GM21529 (cell line): ENCODE results near the gene KIRREL1.

ENCODE experiments used
- ATAC-seq: cut with Tn5 transposase; IDR thresholded peaks from one replicate; pipeline ENCODE4 v1.9.1; 2021; ENCODE audit not compliant: unreplicated experiment

The KIRREL1 gene

GRCh38 chr1:158102881-158103674, 109.6 kb downstream of the KIRREL1 start:
- no peak for ATAC-seq

DNA sequence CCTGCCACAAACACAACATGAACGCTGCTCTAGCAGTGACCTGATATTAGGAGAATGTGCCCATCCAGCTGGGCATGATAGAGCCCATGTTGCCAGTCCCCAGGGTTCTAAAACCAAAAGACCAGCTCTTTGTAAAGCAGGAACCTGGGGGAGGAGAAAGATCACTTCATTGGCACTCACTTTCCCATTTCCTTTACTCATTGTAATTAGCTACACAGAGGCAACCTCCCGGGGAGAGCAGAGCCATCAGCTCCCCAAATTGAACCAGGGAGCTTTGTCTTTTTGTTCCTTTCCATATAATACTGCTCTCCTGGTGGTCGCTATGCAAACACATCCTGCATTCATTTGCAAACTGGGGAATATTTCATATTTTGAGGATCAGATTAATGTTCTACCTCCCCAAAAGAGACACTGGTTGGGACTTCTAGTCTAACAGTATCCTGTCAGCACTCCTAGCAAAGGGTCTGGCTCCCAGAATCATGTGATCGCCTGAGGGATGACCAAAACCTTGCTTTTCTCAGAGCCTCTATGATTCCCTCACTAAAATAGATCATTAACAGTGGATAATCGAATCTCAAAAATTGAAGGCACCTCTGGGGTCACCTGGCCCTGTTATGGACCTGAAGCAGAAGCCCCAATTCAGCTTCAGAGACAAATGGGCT, 110.5 kb downstream of the KIRREL1 start:
- no peak for ATAC-seq

GRCh38 chr1:158104891-158105290, 111.4 kb downstream of the KIRREL1 start:
- ATAC-seq: no peak

DNA sequence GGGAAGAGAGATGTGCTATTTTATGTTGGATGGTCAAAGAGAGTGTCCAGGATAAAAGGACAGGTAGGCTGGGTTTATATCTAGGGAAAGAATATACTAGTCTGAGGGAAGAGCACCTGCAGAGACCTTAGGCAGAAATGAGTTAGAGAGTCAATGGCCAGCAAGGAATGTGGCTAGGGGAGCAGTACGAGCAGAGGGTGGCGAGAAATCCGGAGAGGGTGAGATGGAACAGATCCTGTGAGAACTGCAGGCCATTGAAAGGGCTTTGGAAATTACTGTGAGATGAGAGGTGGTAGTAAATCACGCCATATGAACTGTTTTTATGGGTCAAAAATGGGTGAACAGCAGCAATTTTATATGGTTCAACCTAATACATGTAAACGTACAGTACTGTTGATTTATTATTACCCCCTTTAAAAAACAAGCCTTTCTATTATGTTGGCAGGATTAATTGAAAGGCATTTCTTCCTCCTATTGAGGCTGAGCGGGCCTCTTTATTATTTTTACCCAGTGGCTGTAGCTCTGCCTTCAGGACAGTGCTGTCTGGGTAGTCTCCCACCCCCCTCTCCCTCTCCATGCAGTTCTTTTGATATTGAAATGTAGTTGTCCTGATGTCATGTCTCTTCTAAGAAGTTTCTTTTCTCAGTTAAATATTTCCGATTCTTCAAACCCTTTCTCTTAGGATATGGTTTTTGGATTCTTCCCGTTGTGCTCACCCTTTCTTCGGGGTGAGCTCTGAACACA, 112.1 kb downstream of the KIRREL1 start:
- no peak for ATAC-seq

- no peak for ATAC-seq
Measured at GRCh38 chr1:158107916-158108315, 114.5 kb downstream of the KIRREL1 start.

GRCh38 chr1:158112994-158113758, 119.7 kb downstream of the KIRREL1 start:
- no peak for ATAC-seq

GRCh38 chr1:158113759-158114127, 120.3 kb downstream of the KIRREL1 start:
- ATAC-seq: no peak

GRCh38 chr1:158115126-158115525, 121.7 kb downstream of the KIRREL1 start:
- no peak for ATAC-seq

GRCh38 chr1:158116311-158117167, 123.1 kb downstream of the KIRREL1 start:
- no peak for ATAC-seq

- no peak for ATAC-seq
Measured at GRCh38 chr1:158117854-158118704, 124.6 kb downstream of the KIRREL1 start.

- no peak for ATAC-seq
Measured at GRCh38 chr1:158118713-158119402, 125.4 kb downstream of the KIRREL1 start.

DNA sequence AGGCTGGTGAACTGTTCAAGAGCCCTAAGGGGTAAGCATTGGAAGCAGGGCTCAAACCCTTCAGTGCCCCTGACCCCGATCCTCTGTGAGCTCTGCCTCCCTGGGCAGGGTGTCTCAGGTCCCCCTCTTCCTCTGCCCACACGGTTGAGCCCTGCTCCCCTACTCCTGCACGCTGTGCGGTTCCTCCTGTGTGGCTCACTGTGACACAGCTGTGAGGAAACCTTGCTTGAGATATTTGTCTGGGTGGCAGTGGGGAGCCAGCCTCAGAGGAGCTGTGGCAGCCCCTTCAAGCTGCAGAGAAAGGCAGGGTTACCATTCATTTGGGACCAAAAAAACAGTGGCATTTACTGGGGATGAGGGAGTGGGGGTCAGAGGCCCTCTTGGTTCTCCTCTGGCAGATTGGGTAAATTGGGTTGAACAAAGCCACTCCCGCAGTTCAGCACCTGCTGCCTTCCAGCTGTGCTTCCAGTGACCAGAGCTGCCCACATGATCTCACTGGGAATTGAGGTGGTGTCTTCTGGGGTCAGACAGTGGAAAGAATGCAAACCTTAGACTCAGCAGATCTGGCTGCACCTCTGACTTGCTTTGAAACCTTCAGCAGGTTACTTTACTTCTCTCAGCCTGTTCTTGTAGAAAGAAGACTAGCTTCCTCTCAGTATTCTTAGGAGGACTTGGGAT, 126.7 kb downstream of the KIRREL1 start:
- no peak for ATAC-seq

DNA sequence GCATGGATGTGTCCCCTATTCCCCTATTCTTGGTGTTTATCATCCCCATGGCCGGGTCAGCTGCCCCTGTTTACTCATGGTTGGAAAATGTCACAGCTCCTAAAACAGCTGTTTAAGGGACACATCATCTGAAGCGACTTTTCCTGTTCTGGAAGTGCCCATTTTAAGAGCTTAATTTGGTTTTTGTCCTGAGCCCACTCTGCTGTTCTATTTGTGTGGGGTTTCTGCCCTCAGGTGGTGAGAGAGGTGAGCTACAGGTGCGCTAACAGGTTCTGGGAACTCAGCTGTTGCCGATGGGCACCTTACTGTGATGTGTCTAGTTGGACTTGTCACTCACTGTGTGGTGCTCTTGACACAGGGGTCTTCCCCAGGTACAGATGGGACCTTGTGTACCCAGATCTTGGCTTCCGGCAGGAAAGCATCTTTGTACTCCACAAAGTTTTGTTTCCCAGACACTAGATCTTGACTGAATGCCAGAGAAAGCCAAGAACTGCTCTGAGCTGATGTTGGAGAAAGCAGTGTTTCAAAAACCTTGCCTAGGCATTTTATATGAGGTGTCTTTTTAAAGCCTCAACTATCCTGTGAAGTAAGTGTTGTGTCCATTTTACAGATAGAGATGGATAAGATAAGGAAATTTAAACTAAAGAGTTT, 128.3 kb downstream of the KIRREL1 start:
- no peak for ATAC-seq

- no peak for ATAC-seq
Measured at GRCh38 chr1:158122833-158123388, 129.5 kb downstream of the KIRREL1 start.

GRCh38 chr1:158124034-158124433, 130.6 kb downstream of the KIRREL1 start:
- ATAC-seq: no peak

GRCh38 chr1:158124999-158125398, 131.6 kb downstream of the KIRREL1 start:
- ATAC-seq: peak; percentile 89

- no peak for ATAC-seq
Measured at GRCh38 chr1:158126425-158126824, 133.0 kb downstream of the KIRREL1 start.
